ENCODE results near the gene VPS52.
A peak's percentile ranks its signal among the peaks of the same experiment; 100 is the strongest.

VPS52 gene, protein sequence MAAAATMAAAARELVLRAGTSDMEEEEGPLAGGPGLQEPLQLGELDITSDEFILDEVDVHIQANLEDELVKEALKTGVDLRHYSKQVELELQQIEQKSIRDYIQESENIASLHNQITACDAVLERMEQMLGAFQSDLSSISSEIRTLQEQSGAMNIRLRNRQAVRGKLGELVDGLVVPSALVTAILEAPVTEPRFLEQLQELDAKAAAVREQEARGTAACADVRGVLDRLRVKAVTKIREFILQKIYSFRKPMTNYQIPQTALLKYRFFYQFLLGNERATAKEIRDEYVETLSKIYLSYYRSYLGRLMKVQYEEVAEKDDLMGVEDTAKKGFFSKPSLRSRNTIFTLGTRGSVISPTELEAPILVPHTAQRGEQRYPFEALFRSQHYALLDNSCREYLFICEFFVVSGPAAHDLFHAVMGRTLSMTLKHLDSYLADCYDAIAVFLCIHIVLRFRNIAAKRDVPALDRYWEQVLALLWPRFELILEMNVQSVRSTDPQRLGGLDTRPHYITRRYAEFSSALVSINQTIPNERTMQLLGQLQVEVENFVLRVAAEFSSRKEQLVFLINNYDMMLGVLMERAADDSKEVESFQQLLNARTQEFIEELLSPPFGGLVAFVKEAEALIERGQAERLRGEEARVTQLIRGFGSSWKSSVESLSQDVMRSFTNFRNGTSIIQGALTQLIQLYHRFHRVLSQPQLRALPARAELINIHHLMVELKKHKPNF

DNA sequence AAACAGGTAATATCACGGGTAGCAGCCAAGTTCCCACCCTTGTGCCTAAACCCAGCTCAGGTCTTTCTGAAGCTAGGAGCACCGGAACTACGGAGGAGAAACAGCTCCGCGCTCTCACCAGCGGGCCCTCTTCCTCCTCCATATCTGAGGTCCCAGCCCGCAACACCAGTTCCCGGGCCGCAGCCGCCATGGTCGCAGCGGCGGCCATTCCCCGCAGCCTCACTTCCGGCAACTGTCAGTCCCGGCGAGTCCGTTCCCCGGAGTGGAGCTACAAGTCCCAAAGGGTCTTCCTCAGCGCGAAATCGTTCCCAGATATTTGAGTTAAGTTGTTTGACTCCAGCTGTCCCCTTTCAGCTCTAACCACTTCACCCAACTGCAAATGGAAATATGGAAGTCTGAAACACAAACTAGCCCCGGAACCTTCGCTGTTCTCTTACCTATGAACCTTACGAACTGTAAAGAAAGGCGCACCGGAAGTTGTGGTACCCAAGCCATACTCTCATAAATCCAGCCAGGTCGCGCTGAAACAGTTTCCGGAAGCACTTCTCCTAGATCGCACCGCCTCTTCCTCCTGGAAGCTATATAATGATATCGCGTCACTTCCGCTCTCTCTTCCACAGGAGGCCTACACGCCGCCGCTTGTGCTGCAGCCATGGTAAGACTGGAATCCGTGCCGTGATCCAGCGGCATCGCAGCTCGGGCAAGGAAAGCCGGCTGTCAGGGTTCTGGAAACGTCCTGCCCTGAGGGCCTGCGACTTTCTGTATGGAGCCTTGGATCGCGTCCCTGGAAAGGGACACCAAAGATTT lies at the start of gene VPS52, which contains the start of gene RPS18:
Gene VPS52, minus strand, starts transcription at position 409 of the 807 bp plus-strand sequence. Its CDS starts 201 bp downstream, at position 208.
Gene RPS18, plus strand, starts transcription at position 608 of the 807 bp plus-strand sequence. Its CDS starts 45 bp downstream, at position 653.
- peak; percentile 92 for DNase-seq

DNA sequence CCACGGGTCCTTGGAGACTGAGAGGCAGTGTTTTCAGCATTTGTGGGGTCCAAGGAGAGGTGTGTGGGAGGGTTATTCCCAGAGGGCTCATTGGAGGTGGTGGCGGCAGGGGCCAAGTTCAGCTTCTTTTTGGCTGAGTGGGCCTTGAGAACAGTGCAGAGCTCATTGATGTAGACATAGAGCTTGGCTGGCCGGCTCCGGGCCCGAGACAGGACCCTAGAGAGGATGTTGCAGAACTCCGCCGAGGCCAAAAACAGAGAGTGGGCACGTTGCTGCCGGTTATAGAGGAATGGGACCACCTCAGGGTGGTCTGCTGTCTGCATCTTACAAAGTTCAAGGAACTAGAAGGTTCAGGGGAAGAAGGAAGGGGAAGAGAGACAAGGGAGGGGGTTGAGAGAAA lies 49.6 kb upstream of the VPS52 start:
- no peak for DNase-seq

DNA sequence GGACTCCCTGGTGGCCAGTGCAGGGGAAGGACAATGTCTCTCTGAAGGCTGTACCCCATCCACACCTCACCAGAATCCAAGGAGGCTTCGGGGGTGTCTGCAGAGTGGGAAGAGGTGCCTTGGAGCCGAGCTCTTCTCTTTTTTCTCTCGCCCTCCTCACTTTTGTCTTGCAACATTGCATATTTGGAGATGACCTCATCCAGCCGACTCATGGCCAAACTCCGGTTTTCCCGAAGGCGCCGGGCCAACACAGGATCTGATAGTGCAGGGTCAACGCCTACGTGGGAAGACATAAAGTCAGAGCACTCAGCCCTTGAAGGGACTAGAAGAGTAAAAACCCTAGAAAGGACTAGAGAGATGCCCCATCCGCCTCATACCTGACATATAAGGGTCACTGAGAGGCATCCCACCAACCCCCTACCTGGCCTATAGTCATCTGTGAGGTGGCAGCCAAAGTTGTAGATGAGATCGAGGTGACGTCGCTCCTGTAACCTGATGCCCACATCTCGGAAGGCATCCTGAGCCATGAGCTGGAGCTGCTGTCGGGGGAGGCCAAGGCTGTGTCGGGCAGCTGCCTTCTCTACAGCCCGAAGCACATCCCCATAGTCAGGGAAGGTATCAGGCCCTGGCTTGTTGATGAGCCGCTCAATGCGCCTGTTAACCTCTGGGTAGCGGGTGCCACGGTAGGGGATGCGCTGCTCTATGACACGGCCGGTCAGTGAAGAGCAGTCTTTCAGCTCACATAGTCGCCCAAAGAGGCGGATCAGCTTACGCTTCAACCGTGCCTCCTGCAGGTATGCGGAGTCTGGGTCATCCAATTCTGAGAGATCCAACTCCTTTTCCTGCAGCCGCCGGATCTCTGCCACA lies 48.9 kb upstream of the VPS52 start:
- DNase-seq, result no peak

DNA sequence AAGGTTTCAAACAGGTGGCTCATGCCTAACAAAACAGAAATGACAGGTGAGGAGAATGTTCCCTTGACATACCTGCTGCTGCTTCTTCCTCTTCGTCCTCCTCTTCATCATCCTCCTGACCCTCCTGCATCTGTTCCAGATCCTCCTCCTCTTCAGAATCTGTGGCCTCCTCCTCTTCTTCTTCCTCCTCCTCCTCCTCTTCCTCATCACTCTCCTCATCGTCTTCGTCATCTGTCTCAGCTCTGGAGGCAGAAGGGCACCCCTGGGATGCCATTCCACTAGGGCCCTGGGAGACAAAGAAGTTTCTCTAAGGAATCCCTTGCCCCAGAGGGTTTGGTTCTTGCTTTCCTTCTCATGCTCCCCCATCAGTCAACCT lies 48.3 kb upstream of the VPS52 start:
- DNase-seq, result no peak

DNA sequence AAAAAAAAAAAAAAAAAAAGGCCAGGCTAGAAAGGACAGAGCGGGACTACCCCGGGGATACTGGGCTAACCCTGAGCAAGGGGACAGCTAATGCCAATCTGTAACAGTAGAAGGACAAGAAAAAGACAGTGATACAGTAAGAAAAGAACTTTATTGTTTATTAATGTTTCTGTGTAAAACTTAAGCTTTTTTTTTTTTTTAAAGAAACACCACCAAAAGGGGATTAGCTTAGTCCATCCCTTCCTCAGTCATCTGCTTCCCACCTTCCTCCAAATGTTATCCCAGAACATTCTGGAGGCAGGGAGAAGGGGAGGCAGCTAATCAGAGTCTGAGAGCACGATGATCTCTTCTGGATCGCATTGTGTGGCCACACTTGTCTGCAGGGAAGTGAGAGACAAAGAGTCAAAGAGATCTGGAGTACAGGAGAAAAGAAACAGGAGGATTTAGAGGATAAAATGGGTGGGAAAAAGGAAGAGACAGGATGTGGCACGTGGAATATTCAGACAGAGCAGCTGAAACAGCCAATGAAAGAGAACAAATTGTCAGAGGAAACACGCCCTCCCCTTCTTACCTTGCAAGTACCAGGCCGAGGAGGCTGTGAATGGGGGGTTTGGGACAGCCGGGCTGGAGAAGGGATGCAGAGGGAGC lies 46.9 kb upstream of the VPS52 start:
- no peak for DNase-seq

DNA sequence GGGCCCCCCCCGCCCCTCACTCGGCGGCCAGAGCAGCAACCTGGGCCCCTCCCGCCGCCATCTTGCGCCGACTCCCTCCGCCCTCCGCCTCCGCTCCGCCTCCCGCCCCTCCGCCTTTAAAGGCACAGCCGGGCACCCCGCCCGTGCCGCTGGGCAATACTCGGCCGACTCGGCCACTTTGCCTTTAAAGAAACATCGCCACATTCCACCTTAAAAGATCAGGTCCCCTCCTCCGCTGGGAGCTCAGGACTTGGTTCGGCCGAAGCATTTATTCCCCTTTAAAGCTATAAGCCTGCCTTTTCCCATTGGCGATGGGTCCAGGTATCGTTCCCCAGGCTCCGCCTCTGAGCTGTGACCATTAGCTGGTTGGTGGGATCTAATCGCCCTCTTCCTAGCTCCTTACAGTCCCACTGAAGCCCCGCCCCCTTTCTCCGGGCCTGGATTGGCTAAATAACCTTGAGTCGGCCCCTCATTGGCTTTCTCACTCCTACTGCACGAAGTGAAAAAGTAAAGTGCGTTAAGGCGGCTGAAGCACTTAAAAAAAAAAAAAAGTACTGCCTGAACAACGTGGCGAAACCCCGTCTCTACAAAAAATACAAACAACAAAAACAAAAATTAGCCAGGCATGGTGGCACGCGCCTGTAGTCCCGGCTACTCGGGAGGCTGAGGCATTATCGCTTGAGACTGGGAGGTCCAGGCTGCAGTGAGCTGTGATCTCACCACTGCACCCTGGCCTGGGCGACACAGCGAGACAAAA lies 46.2 kb upstream of the VPS52 start, which contains the start of gene ZBTB22:
Gene ZBTB22, minus strand, starts transcription at position 76 of the 757 bp plus-strand sequence. CDS start 828 bp downstream, outside the sequence.
- DNase-seq, result peak; percentile 79

DNA sequence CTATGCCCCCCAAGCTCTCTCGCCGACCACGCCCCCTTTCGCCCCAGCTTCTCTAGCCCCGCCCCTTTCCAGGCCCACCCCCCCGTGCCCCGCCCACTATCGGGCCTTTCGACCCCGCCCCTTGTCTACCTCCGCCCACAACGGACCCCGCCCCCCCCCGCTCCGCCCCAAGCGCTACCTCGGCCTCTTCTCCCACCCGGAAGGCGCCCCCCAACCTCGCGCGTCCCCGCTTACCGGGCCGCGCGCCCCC lies 45.7 kb upstream of the VPS52 start:
- DNase-seq, result no peak

DNA sequence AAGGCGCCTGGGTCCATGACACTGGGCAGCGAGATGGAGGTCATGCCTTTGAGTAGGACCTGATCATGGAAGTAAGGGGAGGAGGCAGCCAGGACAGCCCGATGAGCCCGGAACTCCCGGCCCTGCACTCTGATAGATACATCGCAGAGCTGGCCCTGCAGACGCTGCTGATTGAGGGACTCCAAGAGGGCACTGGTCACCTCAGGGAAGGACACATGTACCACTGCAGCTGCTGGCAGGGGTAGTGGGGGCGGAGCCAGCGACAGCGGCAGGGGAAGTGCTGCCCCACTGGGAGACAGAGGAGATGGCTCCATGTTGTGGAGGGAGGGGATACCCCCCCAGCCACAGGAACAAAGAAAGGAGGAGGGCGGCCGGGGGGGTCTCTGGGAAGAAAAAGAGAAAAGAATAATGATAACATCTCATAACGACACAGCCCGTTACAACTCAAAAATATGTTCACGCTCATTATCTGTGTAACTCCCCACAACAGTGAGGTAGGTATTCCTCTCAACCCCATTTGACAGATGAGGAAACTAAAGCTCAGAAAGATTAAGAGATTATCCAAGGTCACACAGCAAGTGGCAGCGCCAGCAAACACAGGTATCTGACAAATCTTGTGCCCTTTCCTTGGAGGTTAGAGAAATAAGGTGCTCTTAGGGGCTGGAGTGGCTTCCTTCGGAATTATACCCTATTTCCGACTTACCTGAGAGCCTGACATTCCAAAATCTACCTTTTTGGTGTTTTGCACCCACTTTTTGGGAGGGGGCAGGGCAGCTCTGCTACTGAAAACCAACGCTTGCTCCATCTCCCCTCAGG lies 45.1 kb upstream of the VPS52 start:
- no peak for DNase-seq

DNA sequence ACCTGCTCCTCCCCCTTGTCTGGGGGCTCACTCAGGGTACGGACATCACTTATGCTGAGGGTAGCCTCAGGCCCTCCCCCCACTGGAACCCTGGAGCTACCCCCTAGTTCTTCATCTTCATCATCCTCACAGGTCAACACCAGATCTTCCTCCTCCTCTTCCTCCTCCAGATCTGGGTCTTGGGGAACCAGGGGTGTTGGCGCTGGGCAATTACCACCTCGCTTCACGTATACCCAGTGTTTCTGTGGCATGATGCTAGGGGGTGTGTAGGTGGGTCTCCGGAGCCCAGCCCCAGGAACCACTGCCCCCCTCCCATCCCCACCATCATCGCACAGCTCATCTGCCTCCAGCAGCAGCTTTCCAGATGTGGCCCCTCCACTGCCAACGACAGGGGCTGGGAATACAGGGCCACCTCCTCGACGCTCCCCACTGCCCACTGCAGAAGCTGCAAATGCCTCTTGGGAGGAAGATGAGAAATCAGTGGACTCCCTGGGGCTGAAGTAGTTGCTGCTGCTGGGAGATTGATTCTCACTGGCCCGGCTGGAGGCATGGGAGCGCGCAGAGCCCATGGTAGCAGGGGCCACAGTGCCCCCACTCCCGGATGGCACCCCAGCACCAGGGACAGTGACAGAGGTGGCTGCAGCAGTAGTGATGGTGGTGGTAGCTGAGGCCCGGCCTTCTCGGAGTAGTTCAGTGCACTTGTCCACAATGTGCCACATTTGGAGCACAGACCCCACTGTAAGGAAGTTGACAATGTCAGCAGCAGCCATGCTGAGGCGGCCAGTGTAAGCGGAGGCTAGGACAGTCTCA lies 44.3 kb upstream of the VPS52 start:
- no peak for DNase-seq

DNA sequence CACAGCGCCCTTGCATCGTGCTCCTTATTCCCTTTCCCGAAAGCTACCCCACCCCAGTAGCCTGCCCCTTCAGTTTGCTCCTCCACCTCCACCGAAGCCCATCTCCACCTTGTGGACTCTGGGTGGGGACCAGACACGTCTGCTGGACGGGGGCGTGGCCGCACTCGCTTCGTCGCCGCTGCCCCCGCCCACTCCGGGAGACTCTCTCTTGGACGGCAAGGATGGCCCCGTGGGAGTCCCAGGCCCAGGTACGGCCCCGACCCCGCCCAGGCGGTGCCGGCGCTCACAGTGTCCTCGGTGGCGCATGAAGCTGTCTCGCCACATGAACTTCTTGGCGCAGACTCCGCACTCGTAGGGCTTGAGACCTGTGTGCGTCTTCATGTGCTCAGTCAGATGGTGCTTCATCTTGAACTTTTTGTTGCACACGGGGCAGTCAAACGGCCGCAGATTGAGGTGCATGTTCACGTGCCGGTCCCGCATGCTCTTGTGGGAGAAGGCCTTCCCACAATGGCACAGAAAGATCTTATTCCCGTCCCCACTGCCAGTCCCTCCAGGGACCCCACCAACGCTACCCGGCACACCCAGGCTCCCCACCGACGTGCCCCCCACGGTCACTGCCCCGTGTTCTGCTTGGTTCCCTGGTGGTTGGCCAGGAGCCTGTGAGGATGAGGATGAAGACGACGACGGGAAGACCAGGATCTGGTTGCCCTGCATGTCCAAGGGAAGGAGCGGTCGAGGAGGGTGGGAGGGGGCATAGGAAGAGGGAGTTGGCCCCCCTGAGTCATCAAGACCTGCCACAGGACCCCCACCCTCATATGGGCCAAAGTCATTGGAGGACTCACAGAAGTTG lies 43.5 kb upstream of the VPS52 start:
- DNase-seq, result no peak

DNA sequence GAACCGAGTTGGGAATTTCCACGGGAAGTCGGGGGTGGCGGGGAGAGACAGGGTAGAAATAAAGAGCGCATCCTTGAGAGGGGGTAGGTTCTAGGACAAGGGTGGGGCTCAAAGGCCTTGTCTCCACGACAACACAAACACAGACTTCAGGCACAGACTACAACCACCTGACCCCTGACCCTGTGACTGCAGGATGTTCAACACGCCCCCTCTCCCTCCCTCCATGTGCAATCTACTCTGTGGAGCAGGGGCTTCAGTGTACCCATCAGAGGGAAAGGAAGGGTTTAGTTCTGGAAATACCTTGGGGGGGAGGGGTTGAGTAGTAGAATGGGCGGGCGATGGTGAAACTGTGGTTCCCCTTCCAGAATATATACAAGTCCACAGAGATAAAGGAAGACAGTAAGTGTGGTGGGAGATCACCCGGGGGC lies 42.9 kb upstream of the VPS52 start:
- no peak for DNase-seq

DNA sequence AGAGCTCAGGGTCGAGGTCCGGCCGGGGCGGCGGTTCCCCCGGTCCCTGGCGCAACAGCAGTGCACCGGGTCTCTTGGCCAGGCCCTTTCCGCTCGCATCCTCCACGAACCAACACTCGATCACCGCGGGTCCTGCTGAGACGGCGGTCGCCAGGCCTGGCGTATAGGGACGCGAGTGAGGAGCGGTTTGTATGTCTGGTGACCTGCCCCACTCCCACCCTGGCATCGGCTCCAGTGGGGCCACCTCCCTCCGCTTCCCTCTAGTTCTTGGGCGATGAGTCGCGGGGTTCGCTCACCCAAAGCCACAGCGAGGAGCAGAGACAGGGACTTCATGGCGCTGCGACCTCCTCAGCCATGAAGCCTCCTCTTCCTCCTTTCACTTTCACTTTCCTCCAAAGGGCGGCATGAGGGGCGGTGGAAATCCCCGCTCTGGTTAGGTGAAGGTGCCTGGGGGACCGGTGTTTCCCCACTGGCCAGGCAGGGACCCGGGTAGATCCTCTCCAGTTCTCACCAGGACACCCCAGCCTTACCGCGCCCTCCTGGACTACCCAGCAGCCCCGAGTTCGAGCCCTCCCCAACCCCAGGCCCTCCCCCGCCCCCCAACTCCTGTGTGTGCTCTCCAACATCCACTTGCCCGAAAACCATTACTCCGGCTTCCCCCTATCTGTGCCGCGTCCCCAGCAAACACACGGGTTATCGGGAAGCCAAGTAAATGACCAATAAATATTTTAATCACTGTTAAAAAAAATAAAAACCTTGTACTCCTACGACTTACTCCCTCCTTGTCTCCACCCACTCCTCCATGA lies 42.2 kb upstream of the VPS52 start, which contains the start of gene TAPBP:
Gene TAPBP, minus strand, starts transcription at position 370 of the 806 bp plus-strand sequence. Its CDS starts 37 bp downstream, at position 333.
- no peak for DNase-seq

DNA sequence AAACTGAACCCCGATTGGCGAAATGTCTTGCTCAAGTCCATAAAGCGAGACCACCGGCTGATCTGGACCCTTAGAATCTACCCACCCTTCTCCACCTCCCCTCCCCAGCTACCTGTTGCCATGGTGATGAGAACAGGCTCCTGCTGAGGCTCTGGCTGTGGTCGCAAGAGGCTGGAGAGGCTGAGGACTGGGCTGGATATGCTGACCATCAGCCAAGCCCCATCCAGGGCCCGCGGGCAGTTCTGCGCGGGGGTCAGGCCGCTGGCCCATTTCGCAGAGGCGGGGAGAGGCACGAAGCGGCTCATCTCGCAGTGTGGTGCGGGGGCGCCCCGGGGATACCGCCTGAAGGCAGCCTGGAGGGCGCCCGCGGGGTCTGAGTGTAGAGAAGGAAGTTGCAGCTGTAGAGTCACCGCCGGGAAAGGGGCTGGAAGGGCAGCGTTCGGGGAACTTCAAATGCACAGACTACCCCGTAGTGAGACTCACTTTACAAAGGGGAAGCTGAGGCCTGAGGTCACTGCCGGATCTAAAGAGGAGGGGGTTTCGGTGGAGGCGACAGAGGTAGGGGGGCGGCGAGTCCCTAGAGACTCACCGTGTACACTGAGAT lies 41.5 kb upstream of the VPS52 start:
- DNase-seq, result no peak

DNA sequence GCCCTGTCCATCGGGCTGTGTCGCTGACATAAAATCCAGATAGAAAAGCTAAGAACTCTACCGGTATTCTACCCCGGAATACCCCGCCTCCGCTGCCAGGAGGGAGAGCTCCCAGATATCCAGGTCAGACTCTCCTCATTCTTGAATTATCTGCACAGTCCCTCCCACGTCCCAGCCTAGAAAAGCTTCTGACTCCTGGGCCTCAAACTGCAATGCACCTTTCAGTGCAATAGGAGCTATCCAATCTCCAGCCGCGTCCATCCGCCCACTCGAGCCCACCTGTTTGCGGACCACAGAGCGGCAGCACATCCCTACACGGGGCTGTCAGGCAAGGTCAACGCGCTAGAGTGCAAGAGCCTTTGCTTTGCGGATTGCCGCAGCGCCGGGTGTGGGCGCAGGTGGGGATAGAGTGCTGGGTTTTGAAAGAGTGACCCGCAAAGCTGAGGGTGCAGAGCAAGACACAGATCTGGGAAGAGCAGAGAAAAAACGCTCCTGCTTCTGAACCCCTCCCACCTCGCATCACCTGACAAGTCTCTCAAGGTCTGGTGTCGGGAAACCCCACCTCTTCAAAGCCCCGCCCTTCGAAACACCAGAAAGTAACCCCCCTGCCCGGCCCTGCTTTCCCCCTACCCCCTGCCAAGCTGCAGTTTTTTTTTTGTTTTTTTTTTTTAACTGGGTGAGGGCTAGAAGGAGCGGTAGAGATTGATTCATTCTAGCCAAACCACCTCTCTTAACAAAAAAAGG lies 40.9 kb upstream of the VPS52 start:
- peak; percentile 43 for DNase-seq

DNA sequence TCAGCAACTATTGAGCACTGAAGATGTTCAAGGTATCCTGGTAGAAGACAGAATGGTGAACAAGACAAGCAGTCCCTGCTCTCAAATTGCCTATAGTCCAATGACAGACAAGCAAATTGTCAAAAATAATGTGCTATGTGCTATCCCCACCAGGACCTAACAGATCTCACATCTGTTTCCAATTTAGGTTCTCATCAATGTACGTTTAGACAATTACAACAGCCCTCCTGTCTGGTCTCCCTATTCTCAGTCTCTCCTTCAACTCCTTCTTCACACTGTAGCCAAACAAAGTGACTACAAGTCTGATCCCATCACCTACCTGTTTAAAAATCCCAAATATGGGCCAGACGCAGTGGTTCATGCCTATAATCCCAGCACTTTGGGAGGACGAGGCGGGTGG lies 34.7 kb upstream of the VPS52 start:
- no peak for DNase-seq

DNA sequence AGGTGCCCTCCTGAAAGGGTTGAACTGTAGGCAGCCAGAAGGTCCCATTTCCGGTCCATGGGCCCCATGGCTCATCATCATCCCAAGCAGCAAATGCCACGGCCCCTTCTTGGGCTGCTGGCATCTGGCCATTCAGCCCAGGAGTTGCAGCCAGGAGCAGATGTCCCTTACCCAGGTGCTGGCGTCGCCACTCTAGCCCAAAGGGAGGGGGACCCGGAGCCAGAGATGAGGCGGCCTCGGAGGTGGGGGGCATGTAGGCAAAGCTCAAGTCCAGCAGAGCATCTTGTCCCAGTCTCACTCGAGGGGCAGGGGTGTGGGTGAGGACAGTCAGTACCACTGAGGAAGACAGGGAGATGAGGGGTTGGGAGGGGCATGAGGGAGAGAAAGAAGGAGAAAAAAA lies 33.4 kb upstream of the VPS52 start:
- DNase-seq, result no peak
